HG03354 (cell line): ENCODE data around the gene NEGR1.

Source experiments
- ATAC-seq: cut with Tn5 transposase; IDR thresholded peaks from one replicate; pipeline ENCODE4 v1.9.1; 2021; ENCODE audit warnings: mild to moderate bottlenecking; ENCODE audit not compliant: unreplicated experiment, poor library complexity, severe bottlenecking

The NEGR1 gene

GRCh38 chr1:71371581-71371980 lies 910.8 kb downstream of the NEGR1 start:
- no peak for ATAC-seq

GRCh38 chr1:71364236-71364635 lies 918.1 kb downstream of the NEGR1 start:
- ATAC-seq, result no peak

GRCh38 chr1:71362691-71363090 lies 919.6 kb downstream of the NEGR1 start:
- ATAC-seq, result no peak

- no peak for ATAC-seq
Measured at GRCh38 chr1:71362076-71362475, 920.3 kb downstream of the NEGR1 start.

GRCh38 chr1:71357708-71358107 lies 924.6 kb downstream of the NEGR1 start:
- no peak for ATAC-seq

GRCh38 chr1:71351438-71351837 lies 930.9 kb downstream of the NEGR1 start:
- no peak for ATAC-seq

- ATAC-seq, result no peak
Measured at GRCh38 chr1:71350805-71351204, 931.5 kb downstream of the NEGR1 start.

- ATAC-seq, result no peak
Measured at GRCh38 chr1:71350330-71350729, 932.0 kb downstream of the NEGR1 start.
